Type B pancreatic cell (in vitro differentiated cells): ENCODE data around the gene TECRL. TPM values are rescaled to one million over a fixed set of nuclear protein-coding genes. Genes with fewer than 3 reads are reported as not detected.

Source experiments
- DNase-seq: peaks from one replicate; pipeline ENCODE4 v3.0.0; 2021; ENCODE audit warnings: mixed read lengths; ENCODE audit not compliant: unreplicated experiment; ENCODE audit errors: extremely low spot score
- H3K27ac Mint-ChIP-seq: 2 replicates; pipeline ENCODE4 v1.8.0; 2021; ENCODE audit warnings: mild to moderate bottlenecking, mixed read lengths
- H3K27me3 Mint-ChIP-seq: 2 replicates; pipeline ENCODE4 v1.8.0; 2021; ENCODE audit warnings: mixed read lengths
- H3K36me3 Mint-ChIP-seq: 2 replicates; pipeline ENCODE4 v1.8.0; 2021; ENCODE audit warnings: mixed read lengths
- H3K4me1 Mint-ChIP-seq: one replicate; pipeline ENCODE4 v1.8.0; 2021; ENCODE audit warnings: mixed read lengths; ENCODE audit not compliant: unreplicated experiment
- H3K4me3 Mint-ChIP-seq: 2 replicates; pipeline ENCODE4 v1.8.0; 2021; ENCODE audit warnings: mild to moderate bottlenecking, mixed read lengths
- H3K9me3 Mint-ChIP-seq: 2 replicates; pipeline ENCODE4 v1.8.0; 2021; ENCODE audit warnings: mixed read lengths
- CTCF ChIP-seq: fragments of 200-600 bp; sonication (generic); conservative IDR thresholded peaks from 2 replicates; pipeline ENCODE4 v1.5.0; 2021; ENCODE audit warnings: antibody characterized with exemption, mild to moderate bottlenecking
- total RNA-seq: library from RNA; stranded (reverse); gene quantifications from 2 replicates; pipeline ENCODE4 v1.2.1, GENCODE V29; 2021; ENCODE audit warnings: low replicate concordance

The TECRL gene
- total RNA-seq, 1 donor from 2014 or later, result 1.5 TPM

- TF ChIP-seq CTCF, result no peak
- Mint-ChIP-seq H3K27ac (no peak overlapping the region), H3K27me3 (no peaks in the 10 kb centered on the region), H3K4me3 (no peak overlapping the region), H3K4me1 (no peaks in the 10 kb centered on the region), H3K9me3 (no peaks in the 10 kb centered on the region), H3K36me3 (no peaks in the 10 kb centered on the region)
- no peak for DNase-seq
Observed at GRCh38 chr4:64330143-64330542, 79.1 kb downstream of the TECRL start.

GRCh38 chr4:64327237-64327636 lies 82.0 kb downstream of the TECRL start:
- Mint-ChIP-seq H3K36me3 (no peaks in the 10 kb centered on the region), H3K4me3 (no peak overlapping the region), H3K9me3 (no peaks in the 10 kb centered on the region), H3K4me1 (no peaks in the 10 kb centered on the region), H3K27ac (no peak overlapping the region), H3K27me3 (no peaks in the 10 kb centered on the region)
- no peak for TF ChIP-seq CTCF
- no peak for DNase-seq

GRCh38 chr4:64326507-64326906 lies 82.7 kb downstream of the TECRL start:
- no peaks in the 10 kb centered on the region for H3K4me1 Mint-ChIP-seq

GRCh38 chr4:64306255-64306565 lies 103.0 kb downstream of the TECRL start:
- no peak overlapping the region for H3K27ac Mint-ChIP-seq
- no peak for DNase-seq
- no peaks in the 10 kb centered on the region for H3K36me3 Mint-ChIP-seq
- peaks cover 4% of the 10 kb centered on the region for H3K9me3 Mint-ChIP-seq
- no peak overlapping the region for H3K4me3 Mint-ChIP-seq
- TF ChIP-seq CTCF, result no peak
- no peaks in the 10 kb centered on the region for H3K4me1 Mint-ChIP-seq
- H3K27me3 Mint-ChIP-seq, result no peaks in the 10 kb centered on the region

More at GRCh38 chr4:64326507-64326906, 82.7 kb downstream of the TECRL start:
- no peak overlapping the region for H3K4me3 Mint-ChIP-seq
- no peaks in the 10 kb centered on the region for H3K36me3 Mint-ChIP-seq
- no peak overlapping the region for H3K27ac Mint-ChIP-seq
- no peaks in the 10 kb centered on the region for H3K27me3 Mint-ChIP-seq
- DNase-seq, result no peak
- TF ChIP-seq CTCF, result no peak
- H3K9me3 Mint-ChIP-seq, result no peaks in the 10 kb centered on the region

- H3K36me3 Mint-ChIP-seq, result no peaks in the 10 kb centered on the region
- H3K27ac Mint-ChIP-seq, result no peak overlapping the region
- TF ChIP-seq CTCF, result no peak
- no peaks in the 10 kb centered on the region for H3K27me3 Mint-ChIP-seq
- H3K9me3 Mint-ChIP-seq, result peaks cover 4% of the 10 kb centered on the region
- DNase-seq, result no peak
- H3K4me1 Mint-ChIP-seq, result no peaks in the 10 kb centered on the region
- no peak overlapping the region for H3K4me3 Mint-ChIP-seq
Observed at GRCh38 chr4:64305565-64306254, 103.5 kb downstream of the TECRL start.

- TF ChIP-seq CTCF, result no peak
- Mint-ChIP-seq H3K4me3 (no peak overlapping the region), H3K27me3 (no peaks in the 10 kb centered on the region), H3K4me1 (no peaks in the 10 kb centered on the region), H3K9me3 (no peaks in the 10 kb centered on the region), H3K36me3 (no peaks in the 10 kb centered on the region), H3K27ac (no peak overlapping the region)
- DNase-seq, result no peak
Observed at GRCh38 chr4:64272432-64272831, 136.8 kb downstream of the TECRL start.
